Fibroblast of mammary gland (primary cell): Measurements from ENCODE around the gene KRTAP1-1.
"Not testable (repeated sequence)": the region's sequence is repeated elsewhere in the genome, so short reads cannot be mapped to it uniquely, and the experiment has no call there.

Experiments
- DNase-seq: peaks from one replicate; pipeline ENCODE4 v3.0.0-alpha.2; 2010; ENCODE audit warnings: low read depth
- H3K4me3 ChIP-seq: 2 replicates; pipeline ENCODE4 v1.5.1; 2011; ENCODE audit warnings: low read depth, mild to moderate bottlenecking, low read length, moderate library complexity; ENCODE audit not compliant: control insufficient read depth
- CTCF ChIP-seq: conservative IDR thresholded peaks from 2 replicates; pipeline ENCODE4 v1.5.1; 2011; ENCODE audit warnings: low read depth, low read length, inconsistent platforms; ENCODE audit not compliant: control insufficient read depth, insufficient read depth

The KRTAP1-1 gene

DNA sequence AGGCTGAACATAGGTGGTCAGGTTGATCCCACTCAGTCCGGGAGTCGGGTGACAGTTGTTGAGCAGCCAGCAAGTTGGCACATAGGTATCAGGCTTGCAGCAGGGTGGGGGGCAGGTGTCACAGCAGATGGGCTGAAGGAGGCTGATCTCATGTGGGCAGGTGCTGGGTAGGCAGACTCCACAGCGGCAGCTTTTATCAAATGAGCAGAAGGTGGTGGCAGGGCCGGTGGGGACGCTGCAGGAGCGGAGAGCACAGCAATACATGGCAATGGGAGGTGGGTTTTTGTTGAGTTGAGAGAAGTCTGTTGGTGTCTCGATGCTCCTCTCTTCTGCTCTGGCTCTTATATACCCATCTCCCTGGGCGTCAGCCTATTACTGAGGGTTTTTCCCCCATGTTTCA is 32.4 kb downstream of the KRTAP1-1 start, which contains the start of gene KRTAP3-1:
Gene KRTAP3-1 (minus strand): TSS at position 318 of the 400 bp plus-strand sequence. CDS start 54 bp downstream, at position 264.
- no peak for DNase-seq
- no peak for TF ChIP-seq CTCF
- H3K4me3 ChIP-seq = no peak within 1 kb of the TSS

DNA sequence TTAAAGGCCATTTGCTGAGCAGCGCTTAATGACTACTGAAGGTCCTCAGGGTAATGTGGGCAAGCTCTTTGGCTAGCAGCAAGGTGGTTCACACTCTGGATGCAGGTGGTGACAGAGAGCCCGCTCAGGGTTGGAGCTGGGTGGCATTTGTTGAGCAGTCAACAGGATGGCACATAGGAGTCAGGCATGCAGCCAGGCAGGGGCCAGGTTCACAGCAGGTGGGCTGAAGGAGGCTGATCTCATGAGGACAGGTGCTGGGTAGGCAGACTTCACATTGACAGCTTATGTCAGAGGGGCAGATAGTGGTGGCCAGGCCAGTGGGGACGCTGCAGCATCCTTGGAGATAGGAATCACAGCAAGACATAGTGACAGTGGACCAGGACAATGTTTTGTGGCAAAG is 36.9 kb downstream of the KRTAP1-1 start:
- H3K4me3 ChIP-seq = no peak overlapping the region
- DNase-seq = no peak
- no peak for TF ChIP-seq CTCF

GRCh38 chr17:41003926-41004325 is 37.3 kb downstream of the KRTAP1-1 start:
- H3K4me3 ChIP-seq = no peak overlapping the region
- no peak for DNase-seq
- TF ChIP-seq CTCF = no peak

DNA sequence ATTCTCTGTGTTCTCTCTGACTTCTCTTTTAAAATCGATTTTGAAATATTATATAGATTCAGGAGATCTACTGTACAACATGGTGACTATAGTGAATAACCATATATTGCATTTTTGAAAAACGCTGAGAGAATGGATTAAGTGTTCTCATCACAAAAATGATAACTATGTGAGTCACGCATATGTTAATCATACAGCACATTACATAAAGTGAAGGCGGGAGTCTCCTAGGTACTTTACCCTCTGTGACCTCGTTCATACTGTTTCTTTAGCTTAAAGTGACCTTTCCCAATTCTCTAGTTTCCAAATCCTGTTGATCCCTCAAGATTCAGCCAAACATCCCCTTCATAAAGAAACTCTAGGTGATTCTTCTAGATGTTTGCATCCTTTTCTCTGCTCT is 38.4 kb downstream of the KRTAP1-1 start:
- no peak overlapping the region for H3K4me3 ChIP-seq
- TF ChIP-seq CTCF = no peak
- DNase-seq = peak; percentile 49

DNA sequence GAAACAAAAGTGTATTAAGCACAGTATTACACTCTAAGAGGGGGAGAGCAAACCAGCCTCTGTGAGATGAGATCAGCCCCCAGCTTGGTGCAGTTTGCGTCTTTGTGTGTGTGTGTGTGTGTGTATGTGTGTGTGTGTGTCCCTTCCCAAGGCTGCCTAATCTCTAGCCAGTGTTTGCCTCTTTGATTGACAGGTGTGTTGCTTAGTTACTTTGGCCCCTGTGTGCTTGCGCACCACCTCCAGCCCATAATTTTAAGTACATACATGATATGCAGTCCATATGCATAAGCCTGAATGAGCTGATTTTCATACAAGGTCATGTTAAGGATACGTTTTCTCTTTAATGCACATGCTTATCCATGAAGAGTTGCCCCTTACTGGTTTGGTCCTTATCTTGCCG is 39.5 kb downstream of the KRTAP1-1 start:
- DNase-seq = no peak
- no peak for TF ChIP-seq CTCF
- H3K4me3 ChIP-seq = no peak overlapping the region

- H3K4me3 ChIP-seq, DNase-seq: not testable (repeated sequence)
These were observed 41.7 kb downstream of the KRTAP1-1 start, which contains the start of gene KRTAP3-2 for GRCh38 chr17:40999563-40999962. KRTAP3-2 (minus strand) TSS chr17:40999906; CDS start chr17:40999853, 53 bp downstream.

DNA sequence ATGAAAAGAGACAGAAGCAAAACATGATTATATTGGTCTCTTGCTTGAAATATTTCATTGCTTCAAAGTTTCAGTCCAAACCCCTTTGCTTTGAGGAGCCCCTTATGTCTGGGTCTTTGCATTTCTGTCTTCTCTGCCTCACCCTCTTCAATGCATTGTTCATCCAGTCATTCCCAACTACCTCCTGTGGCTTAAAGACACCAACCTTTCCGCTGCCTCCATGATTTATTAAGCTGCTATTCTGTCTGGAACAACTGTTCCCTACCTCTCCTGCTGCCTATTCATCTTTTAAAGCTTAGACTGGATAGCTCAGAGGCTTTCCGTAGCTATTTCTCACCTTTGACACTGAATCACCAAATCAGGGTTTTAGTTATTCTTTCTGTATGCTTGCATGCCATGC is 43.9 kb downstream of the KRTAP1-1 start:
- H3K4me3 ChIP-seq = no peak overlapping the region
- no peak for TF ChIP-seq CTCF
- DNase-seq = no peak

GRCh38 chr17:40996829-40997228 is 44.4 kb downstream of the KRTAP1-1 start:
- H3K4me3 ChIP-seq = no peak overlapping the region
- no peak for DNase-seq
- no peak for TF ChIP-seq CTCF
